ENCODE data around the gene MANSC4. TPM values are rescaled to one million over a fixed set of nuclear protein-coding genes. Genes with fewer than 3 reads are reported as not detected.

Gene MANSC4
- total RNA-seq, 2 experiments from 2014 or later = not detected

- H4K20me1 ChIP-seq (ENCODE audit: insufficient read depth, low read length) = no peaks in the 10 kb centered on the region
- intact Hi-C loops (cut with micrococcal nuclease; ENCODE audit: unreplicated experiment) = no loop called here
- no peak overlapping the region for H3K4me3 ChIP-seq (ENCODE audit: low read depth, low read length, poor library complexity, severe bottlenecking)
- no peak overlapping the region for H2AFZ ChIP-seq (ENCODE audit: low read length)
- H3K27ac ChIP-seq (ENCODE audit: low read depth, low read length, poor library complexity, severe bottlenecking) = no peak overlapping the region
- no peaks in the 10 kb centered on the region for H3K9me2 ChIP-seq (ENCODE audit: insufficient read depth, low read length)
- H3K9me3 ChIP-seq (ENCODE audit: low read length) = no peaks in the 10 kb centered on the region
- ChIA-PET CTCF (ENCODE audit: unreplicated experiment) (no interaction called here), POLR2A (interaction anchor here (0.7 to 2.1 kb wide), 2 partner anchors 15 to 602 kb away, joined by 4 to 9 read pairs; no protein-coding TSS in a partner anchor)
- H3K4me2 ChIP-seq (ENCODE audit: low read length) = no peak overlapping the region
- DNase-seq (ENCODE audit: low spot score) = no peak
- peaks cover 10% of the 10 kb centered on the region; the same call in 1 of the 2 replicates for H3K36me3 ChIP-seq (ENCODE audit: insufficient read depth, low read length)
- no peak for TF ChIP-seq EZH2phosphoT487 (IDR thresholded peaks at IDR 0.05; ENCODE audit: borderline replicate concordance, low read depth, low read length)
- no peak for TF ChIP-seq CTCF (conservative IDR thresholded peaks at IDR 0.05; ENCODE audit: low read length)
- H3K79me2 ChIP-seq (ENCODE audit: insufficient read depth, low read depth, low read length) = peaks cover 17% of the 10 kb centered on the region; the same call in 1 of the 2 replicates
- BruUV-seq (replicated peaks) = no TSS peak
- H3K4me1 ChIP-seq (ENCODE audit: insufficient read depth, low read length, poor library complexity, severe bottlenecking) = peaks cover 24% of the 10 kb centered on the region
These were observed 1.8 kb downstream of the MANSC4 start for GRCh38 chr12:27778206-27778605.

GRCh38 chr12:27777141-27777540 is 2.9 kb downstream of the MANSC4 start:
- no peak overlapping the region for H3K4me3 ChIP-seq (ENCODE audit: low read depth, low read length, poor library complexity, severe bottlenecking)
- H3K9me2 ChIP-seq (ENCODE audit: insufficient read depth, low read length) = no peaks in the 10 kb centered on the region
- TF ChIP-seq CTCF (conservative IDR thresholded peaks at IDR 0.05; ENCODE audit: low read length) (no peak), EZH2phosphoT487 (IDR thresholded peaks at IDR 0.05; ENCODE audit: borderline replicate concordance, low read depth, low read length) (no peak)
- no peak for DNase-seq (ENCODE audit: low spot score)
- peaks cover 5% of the 10 kb centered on the region; the same call in 1 of the 2 replicates for H3K36me3 ChIP-seq (ENCODE audit: insufficient read depth, low read length)
- no peak overlapping the region for H2AFZ ChIP-seq (ENCODE audit: low read length)
- H4K20me1 ChIP-seq (ENCODE audit: insufficient read depth, low read length) = no peaks in the 10 kb centered on the region
- intact Hi-C loops (cut with micrococcal nuclease; ENCODE audit: unreplicated experiment) = no loop called here
- ChIA-PET CTCF (ENCODE audit: unreplicated experiment) (no interaction called here), POLR2A (no interaction called here)
- H3K79me2 ChIP-seq (ENCODE audit: insufficient read depth, low read depth, low read length) = peaks cover 11% of the 10 kb centered on the region; the same call in 1 of the 2 replicates
- peaks cover 21% of the 10 kb centered on the region for H3K4me1 ChIP-seq (ENCODE audit: insufficient read depth, low read length, poor library complexity, severe bottlenecking)
- no TSS peak for BruUV-seq (replicated peaks)
- no peaks in the 10 kb centered on the region for H3K9me3 ChIP-seq (ENCODE audit: low read length)
- no peak overlapping the region for H3K27ac ChIP-seq (ENCODE audit: low read depth, low read length, poor library complexity, severe bottlenecking)
- H3K4me2 ChIP-seq (ENCODE audit: low read length) = no peak overlapping the region

GRCh38 chr12:27772328-27773049 is 7.5 kb downstream of the MANSC4 start:
- ChIA-PET POLR2A (no interaction called here), CTCF (ENCODE audit: unreplicated experiment) (no interaction called here)
- peaks cover 4% of the 10 kb centered on the region for H3K4me1 ChIP-seq (ENCODE audit: insufficient read depth, low read length, poor library complexity, severe bottlenecking)
- no peak overlapping the region for H3K27ac ChIP-seq (ENCODE audit: low read depth, low read length, poor library complexity, severe bottlenecking)
- H3K4me2 ChIP-seq (ENCODE audit: low read length) = no peak overlapping the region
- H3K9me2 ChIP-seq (ENCODE audit: insufficient read depth, low read length) = no peaks in the 10 kb centered on the region
- no peak overlapping the region for H3K4me3 ChIP-seq (ENCODE audit: low read depth, low read length, poor library complexity, severe bottlenecking)
- H2AFZ ChIP-seq (ENCODE audit: low read length) = no peak overlapping the region
- H3K9me3 ChIP-seq (ENCODE audit: low read length) = no peaks in the 10 kb centered on the region
- no peak for TF ChIP-seq EZH2phosphoT487 (IDR thresholded peaks at IDR 0.05; ENCODE audit: borderline replicate concordance, low read depth, low read length)
- TF ChIP-seq CTCF (conservative IDR thresholded peaks at IDR 0.05; ENCODE audit: low read length) = no peak
- no peaks in the 10 kb centered on the region for H3K79me2 ChIP-seq (ENCODE audit: insufficient read depth, low read depth, low read length)
- intact Hi-C loops (cut with micrococcal nuclease; ENCODE audit: unreplicated experiment) = no loop called here
- H3K36me3 ChIP-seq (ENCODE audit: insufficient read depth, low read length) = no peaks in the 10 kb centered on the region
- no TSS peak for BruUV-seq (replicated peaks)
- no peak for DNase-seq (ENCODE audit: low spot score)
- H4K20me1 ChIP-seq (ENCODE audit: insufficient read depth, low read length) = no peaks in the 10 kb centered on the region

Measured in OCI-LY7 (cell line).